ENCODE results near the gene STX1A. TPM values are rescaled to one million over a fixed set of nuclear protein-coding genes. Genes with fewer than 3 reads are reported as not detected.

The STX1A gene
- total and polyA plus RNA-seq, 2 of the 8 experiments (the other 6 are each of a cell fraction or from before 2014, with no cell fraction given), result 13.5 to 17.5 TPM

GRCh38 chr7:73667344-73668102, 51.9 kb downstream of the STX1A start, which contains the start of gene VPS37D (continued):
- TF ChIP-seq POLR2A (IDR thresholded peaks at IDR 0.05; ENCODE audit: control extremely low read depth in 1 of 2, low read depth in 2 of 2, low read length in 2 of 2) (no peak), YY1 (IDR thresholded peaks at IDR 0.05; ENCODE audit: low read depth, low read length) (peak; percentile 23; the same call in 1 of the 2 replicates), MAX (IDR thresholded peaks at IDR 0.05) (peak; percentile 12; the same call in 1 of the 2 replicates), CBX8 (IDR thresholded peaks at IDR 0.05; ENCODE audit: borderline replicate concordance, low read depth, low read length) (no peak), BCL11A (IDR thresholded peaks at IDR 0.05; ENCODE audit: low read depth in 2 of 2, low read length in 2 of 2) (no peak), CREB1 (IDR thresholded peaks at IDR 0.05) (0 out of 2 replicates have a peak, but pooled peaks have one; percentile 27), TAF7 (optimal IDR thresholded peaks at IDR 0.05; ENCODE audit: borderline replicate concordance, low read depth, low read length) (peak; percentile 35), JUND (IDR thresholded peaks at IDR 0.05; ENCODE audit: low read length) (no peak), TAF1 (IDR thresholded peaks at IDR 0.05; ENCODE audit: low read depth, low read length) (peak; percentile 41; the same call in 1 of the 2 replicates), TCF12 (IDR thresholded peaks at IDR 0.05; ENCODE audit: low read depth, low read length) (0 out of 2 replicates have a peak, but pooled peaks have one; percentile 7), USF2 (IDR thresholded peaks at IDR 0.05; ENCODE audit: low read length) (no peak), SP1 (IDR thresholded peaks at IDR 0.05; ENCODE audit: low read depth, low read length) (peak; percentile 56; the same call in 1 of the 2 replicates), SUZ12 (IDR thresholded peaks at IDR 0.05; ENCODE audit: low read length) (no peak), E2F6 (IDR thresholded peaks at IDR 0.05) (no peak), NANOG (IDR thresholded peaks at IDR 0.05; ENCODE audit: insufficient read depth, low read depth, low read length, poor library complexity, severe bottlenecking) (no peak), TBP (IDR thresholded peaks at IDR 0.05; ENCODE audit: low read depth, low read length) (peak; percentile 78; the same call in 1 of the 2 replicates), JUN (IDR thresholded peaks at IDR 0.05; ENCODE audit: low read depth, low read length) (no peak), SAP30 (IDR thresholded peaks at IDR 0.05; ENCODE audit: insufficient read depth, insufficient replicate concordance, low read length) (no peak), SIN3A (conservative IDR thresholded peaks at IDR 0.05 in 1 of 2, IDR thresholded peaks at IDR 0.05 in 1 of 2; ENCODE audit: low read depth in 1 of 2, low read length in 2 of 2) (peak; percentile 37 to 72; a peak in 1 of 4 replicates), EGR1 (IDR thresholded peaks at IDR 0.05; ENCODE audit: borderline replicate concordance, low read depth, low read length) (peak; percentile 60; the same call in 1 of the 2 replicates), RXRA (IDR thresholded peaks at IDR 0.05; ENCODE audit: insufficient read depth, low read depth, low read length) (no peak), GTF2F1 (IDR thresholded peaks at IDR 0.05; ENCODE audit: borderline replicate concordance, low read depth, low read length) (no peak)

Data from H1 (cell line).